ENCODE measurements around the gene SLC6A12.

GRCh38 chr12:143964-144649 is 69.8 kb downstream of the SLC6A12 start:
- TF ChIP-seq, protein P1, sequence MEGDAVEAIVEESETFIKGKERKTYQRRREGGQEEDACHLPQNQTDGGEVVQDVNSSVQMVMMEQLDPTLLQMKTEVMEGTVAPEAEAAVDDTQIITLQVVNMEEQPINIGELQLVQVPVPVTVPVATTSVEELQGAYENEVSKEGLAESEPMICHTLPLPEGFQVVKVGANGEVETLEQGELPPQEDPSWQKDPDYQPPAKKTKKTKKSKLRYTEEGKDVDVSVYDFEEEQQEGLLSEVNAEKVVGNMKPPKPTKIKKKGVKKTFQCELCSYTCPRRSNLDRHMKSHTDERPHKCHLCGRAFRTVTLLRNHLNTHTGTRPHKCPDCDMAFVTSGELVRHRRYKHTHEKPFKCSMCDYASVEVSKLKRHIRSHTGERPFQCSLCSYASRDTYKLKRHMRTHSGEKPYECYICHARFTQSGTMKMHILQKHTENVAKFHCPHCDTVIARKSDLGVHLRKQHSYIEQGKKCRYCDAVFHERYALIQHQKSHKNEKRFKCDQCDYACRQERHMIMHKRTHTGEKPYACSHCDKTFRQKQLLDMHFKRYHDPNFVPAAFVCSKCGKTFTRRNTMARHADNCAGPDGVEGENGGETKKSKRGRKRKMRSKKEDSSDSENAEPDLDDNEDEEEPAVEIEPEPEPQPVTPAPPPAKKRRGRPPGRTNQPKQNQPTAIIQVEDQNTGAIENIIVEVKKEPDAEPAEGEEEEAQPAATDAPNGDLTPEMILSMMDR (IDR thresholded peaks at IDR 0.05; ENCODE audit: low read length), result no peak
- no peak for TF ChIP-seq EZH2 (IDR thresholded peaks at IDR 0.05; ENCODE audit: borderline replicate concordance, low read length)
